HG03280 (cell line): ENCODE measurements around the gene CSAD.
"Not testable (repeated sequence)": the region's sequence is repeated elsewhere in the genome, so short reads cannot be mapped to it uniquely, and the experiment has no call there.

Source experiments
- ATAC-seq: cut with Tn5 transposase; IDR thresholded peaks from one replicate; pipeline ENCODE4 v1.9.1; 2021; ENCODE audit warnings: mild to moderate bottlenecking, moderate library complexity; ENCODE audit not compliant: unreplicated experiment

CSAD gene

GRCh38 chr12:53180931-53181645, 363 bp upstream of the CSAD start:
- ATAC-seq: peak; percentile 52

GRCh38 chr12:53179687-53180219, 972 bp downstream of the CSAD start:
- ATAC-seq: peak; percentile 11

- ATAC-seq: not testable (repeated sequence)
Measured at GRCh38 chr12:53178803-53179202, 1.9 kb downstream of the CSAD start.

GRCh38 chr12:53177447-53177846, 3.3 kb downstream of the CSAD start:
- not testable (repeated sequence) for ATAC-seq

GRCh38 chr12:53176750-53177149, 4.0 kb downstream of the CSAD start:
- ATAC-seq: no peak

GRCh38 chr12:53174881-53175491, 5.7 kb downstream of the CSAD start:
- ATAC-seq: no peak

- ATAC-seq: no peak
Measured at GRCh38 chr12:53173085-53173715, 7.5 kb downstream of the CSAD start.

- no peak for ATAC-seq
Measured at GRCh38 chr12:53172352-53172751, 8.4 kb downstream of the CSAD start.

- ATAC-seq: no peak
Measured at GRCh38 chr12:53171725-53172329, 8.9 kb downstream of the CSAD start.

GRCh38 chr12:53170876-53171724, 9.6 kb downstream of the CSAD start:
- no peak for ATAC-seq

- ATAC-seq: no peak
Measured at GRCh38 chr12:53170215-53170614, 10.5 kb downstream of the CSAD start.

- no peak for ATAC-seq
Measured at GRCh38 chr12:53169644-53170043, 11.1 kb downstream of the CSAD start.

GRCh38 chr12:53166837-53167236, 13.9 kb downstream of the CSAD start:
- no peak for ATAC-seq

GRCh38 chr12:53163008-53163407, 17.7 kb downstream of the CSAD start:
- not testable (repeated sequence) for ATAC-seq

GRCh38 chr12:53161119-53161911, 19.4 kb downstream of the CSAD start:
- ATAC-seq: no peak

- ATAC-seq: no peak
Measured at GRCh38 chr12:53160673-53161072, 20.1 kb downstream of the CSAD start.

- ATAC-seq: no peak
Measured at GRCh38 chr12:53160000-53160399, 20.7 kb downstream of the CSAD start.

- peak; percentile 65 for ATAC-seq
Measured at GRCh38 chr12:53159195-53159839, 21.4 kb downstream of the CSAD start.

- no peak for ATAC-seq
Measured at GRCh38 chr12:53152390-53152789, 28.3 kb downstream of the CSAD start.
